Aortic smooth muscle cell (primary cell): ENCODE measurements around the gene CYTH1. TPM values are rescaled to one million over a fixed set of nuclear protein-coding genes. Genes with fewer than 3 reads are reported as not detected.

Experiments used
- total RNA-seq: library from RNA; depleted of rRNA; stranded (reverse); fragments of >200 nt; gene quantifications from 2 replicates; pipeline ENCODE4 v1.2.3, GENCODE V29; 2014

The CYTH1 gene, protein sequence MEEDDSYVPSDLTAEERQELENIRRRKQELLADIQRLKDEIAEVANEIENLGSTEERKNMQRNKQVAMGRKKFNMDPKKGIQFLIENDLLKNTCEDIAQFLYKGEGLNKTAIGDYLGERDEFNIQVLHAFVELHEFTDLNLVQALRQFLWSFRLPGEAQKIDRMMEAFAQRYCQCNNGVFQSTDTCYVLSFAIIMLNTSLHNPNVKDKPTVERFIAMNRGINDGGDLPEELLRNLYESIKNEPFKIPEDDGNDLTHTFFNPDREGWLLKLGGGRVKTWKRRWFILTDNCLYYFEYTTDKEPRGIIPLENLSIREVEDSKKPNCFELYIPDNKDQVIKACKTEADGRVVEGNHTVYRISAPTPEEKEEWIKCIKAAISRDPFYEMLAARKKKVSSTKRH
- total RNA-seq, result 12.7 and 14.9 TPM in 2 replicates

DNA sequence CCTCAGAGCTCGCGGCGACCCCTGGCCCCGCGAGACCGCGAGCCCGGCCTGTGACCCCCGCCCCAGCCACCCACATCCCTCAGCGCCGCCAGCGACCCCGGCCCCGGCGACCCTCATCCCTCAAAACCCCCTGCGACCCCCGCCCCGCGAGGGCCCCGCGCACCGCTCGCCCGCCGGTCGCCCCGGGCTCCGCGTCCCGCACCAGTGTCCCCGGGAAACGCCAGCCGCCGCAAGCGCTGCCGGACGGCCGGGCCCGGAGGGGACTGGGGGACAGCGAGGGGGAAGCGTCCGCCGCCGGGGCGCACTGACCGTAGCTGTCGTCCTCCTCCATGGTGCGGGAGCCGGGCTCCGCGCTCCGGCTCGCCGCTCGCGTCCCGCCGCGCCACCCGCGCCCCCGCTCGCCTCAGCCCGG lies at the start of gene CYTH1:
CYTH1 (minus strand) TSS at position 381 of the 412 bp plus-strand sequence; CDS start at position 331, 50 bp downstream.

Other genes starting within 250 kb of the CYTH1 start
- gene DNAH17, start 204.9 kb downstream of the CYTH1 start, total RNA-seq, result not detected in 2 replicates
- 17.7 and 17.8 TPM in 2 replicates for gene USP36, start 58.5 kb upstream of the CYTH1 start, total RNA-seq
- 2.1 and 5.0 TPM in 2 replicates for gene CEP295NL, start 120.9 kb upstream of the CYTH1 start, total RNA-seq
- gene TIMP2, start 143.1 kb upstream of the CYTH1 start, total RNA-seq, result 79.7 and 181 TPM in 2 replicates
- 171 and 185 TPM in 2 replicates for gene LGALS3BP, start 197.7 kb upstream of the CYTH1 start, total RNA-seq
- 41.7 and 42.1 TPM in 2 replicates for gene CANT1, start 227.5 kb upstream of the CYTH1 start, total RNA-seq
- gene C1QTNF1, start 241.9 kb upstream of the CYTH1 start, total RNA-seq, result 138 and 208 TPM in 2 replicates